HG03378 (cell line): ENCODE results near the gene NRF1.
"Not testable (repeated sequence)": the region's sequence is repeated elsewhere in the genome, so short reads cannot be mapped to it uniquely, and the experiment has no call there.

Source experiments
- ATAC-seq: cut with Tn5 transposase; IDR thresholded peaks from one replicate; pipeline ENCODE4 v1.9.1; 2021; ENCODE audit warnings: mild to moderate bottlenecking, moderate library complexity; ENCODE audit not compliant: unreplicated experiment

Gene NRF1

DNA sequence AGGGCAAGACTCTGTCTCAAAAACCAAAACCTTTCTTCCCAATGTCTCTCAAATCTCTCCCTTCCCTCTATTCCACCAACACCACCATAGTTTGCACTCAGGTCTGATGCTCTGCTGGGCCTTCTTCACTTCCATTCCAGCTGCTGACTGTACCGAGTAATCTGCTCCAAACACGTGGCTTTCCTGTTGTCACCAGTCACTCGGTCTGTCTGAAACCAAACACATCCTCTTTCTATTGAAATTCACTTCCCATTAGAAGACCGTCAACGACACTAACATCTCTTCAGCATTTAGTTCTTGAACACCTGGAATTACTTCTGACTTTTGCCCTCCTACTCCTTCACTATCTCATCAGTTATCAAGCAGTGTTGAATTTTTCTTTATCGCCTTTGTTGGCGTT lies 4.7 kb upstream of the NRF1 start:
- ATAC-seq: no peak

DNA sequence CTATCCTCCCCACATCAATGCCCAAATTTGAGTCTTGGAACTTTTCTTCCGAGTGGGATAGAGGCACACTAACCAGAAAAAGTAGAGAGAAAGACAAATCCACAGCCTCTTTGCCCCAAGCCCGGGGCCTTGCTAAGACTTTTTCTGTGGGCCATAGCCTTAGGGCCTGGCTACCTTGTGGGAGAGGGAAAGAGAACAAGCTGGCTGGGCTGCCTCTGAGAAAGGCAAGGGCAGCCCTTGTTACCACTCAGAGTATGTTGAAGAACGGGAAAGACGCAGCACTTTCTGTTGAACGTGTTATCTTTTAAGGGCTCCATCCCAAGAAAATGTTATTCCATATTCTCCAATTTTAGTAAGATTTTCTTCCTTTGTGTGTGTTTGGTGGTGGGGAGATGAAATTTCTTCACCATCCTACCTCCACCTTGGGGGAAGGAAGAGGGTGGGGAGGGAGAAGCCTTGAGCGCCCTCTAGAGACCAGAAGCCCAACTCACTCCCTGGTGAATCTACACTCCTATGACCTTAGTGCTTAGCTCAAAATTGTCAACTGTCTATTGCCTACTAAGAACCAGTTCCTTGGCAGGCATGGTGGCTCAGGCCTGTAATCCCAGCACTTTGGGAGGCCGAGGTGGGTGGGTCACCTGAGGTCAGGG lies 3.9 kb upstream of the NRF1 start:
- ATAC-seq: no peak

GRCh38 chr7:129609666-129610065 lies 1.9 kb upstream of the NRF1 start:
- ATAC-seq: no peak

- no peak for ATAC-seq
These were observed 743 bp upstream of the NRF1 start for GRCh38 chr7:129610709-129611245.

DNA sequence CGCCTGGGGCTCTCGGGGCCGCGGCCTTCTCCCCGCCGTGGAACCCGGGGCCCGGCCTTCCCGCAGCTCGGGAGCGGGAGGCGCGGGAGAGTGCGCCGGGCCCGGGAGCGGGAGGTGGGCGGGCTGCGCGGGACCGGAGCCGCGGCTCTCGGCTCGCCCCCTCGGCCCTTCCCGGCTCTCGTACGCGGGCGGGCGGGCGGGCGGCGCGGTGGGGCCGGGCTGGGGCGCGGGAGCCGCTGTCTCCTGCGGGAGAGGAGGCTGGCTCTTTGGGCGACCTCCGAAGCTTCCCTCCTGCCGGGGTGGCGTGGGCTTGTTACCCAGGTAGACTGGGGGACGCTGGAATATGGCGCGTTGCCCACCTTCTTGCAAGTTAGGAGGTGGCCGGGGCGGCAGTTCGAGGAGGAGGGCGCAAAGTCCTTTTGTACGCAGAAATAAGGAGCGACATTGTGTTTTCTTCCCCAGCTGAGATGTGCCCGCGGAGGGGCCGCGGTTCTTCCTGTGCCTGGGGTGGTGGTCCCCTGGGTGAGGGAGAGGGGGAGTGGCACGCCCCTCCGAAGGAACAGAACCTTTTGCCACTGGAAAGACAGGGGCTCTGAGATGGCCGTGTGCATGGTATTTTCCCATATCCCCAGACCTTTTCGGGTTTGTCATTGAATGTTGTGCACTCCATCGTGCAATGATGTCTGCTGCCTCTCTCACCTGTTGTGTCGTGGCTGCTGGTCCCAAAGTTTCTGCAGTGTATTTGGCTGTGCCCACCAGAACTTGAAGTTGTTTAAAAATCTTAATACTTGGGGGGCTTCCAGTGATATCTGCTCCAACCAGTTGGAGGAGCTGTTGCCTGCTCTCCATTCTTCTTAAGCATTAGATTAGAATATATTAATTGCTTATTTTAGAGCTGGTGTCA lies 844 bp downstream of the NRF1 start:
- no peak for ATAC-seq

- ATAC-seq: no peak
These were observed 1.5 kb downstream of the NRF1 start for GRCh38 chr7:129613016-129613337.

GRCh38 chr7:129615018-129615417 lies 3.5 kb downstream of the NRF1 start:
- ATAC-seq: peak; percentile 67

GRCh38 chr7:129616530-129616929 lies 5.0 kb downstream of the NRF1 start:
- no peak for ATAC-seq

DNA sequence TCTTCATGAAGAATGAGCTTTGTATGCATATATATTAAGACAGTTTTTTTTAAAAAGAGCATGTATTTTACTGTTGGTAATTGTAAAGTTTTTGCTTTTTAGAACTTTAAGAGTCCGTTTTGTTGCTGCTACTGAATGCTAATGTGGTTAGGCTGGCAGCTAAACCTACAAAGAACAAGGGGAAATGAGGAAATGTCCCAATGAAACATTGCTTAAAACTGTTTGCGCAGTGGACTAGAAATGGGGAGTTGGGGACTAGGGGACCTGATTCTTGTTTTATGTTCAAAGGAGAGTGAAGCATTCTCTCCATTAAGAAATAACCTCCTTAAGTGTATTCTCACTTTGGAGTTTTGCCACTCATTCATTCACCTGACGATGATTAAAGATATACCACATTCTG lies 5.7 kb downstream of the NRF1 start:
- no peak for ATAC-seq

- ATAC-seq: no peak
These were observed 6.1 kb downstream of the NRF1 start for GRCh38 chr7:129617652-129618051.

- no peak for ATAC-seq
These were observed 15.4 kb downstream of the NRF1 start for GRCh38 chr7:129626896-129627295.

- ATAC-seq: no peak
These were observed 18.8 kb downstream of the NRF1 start for GRCh38 chr7:129630341-129630740.

DNA sequence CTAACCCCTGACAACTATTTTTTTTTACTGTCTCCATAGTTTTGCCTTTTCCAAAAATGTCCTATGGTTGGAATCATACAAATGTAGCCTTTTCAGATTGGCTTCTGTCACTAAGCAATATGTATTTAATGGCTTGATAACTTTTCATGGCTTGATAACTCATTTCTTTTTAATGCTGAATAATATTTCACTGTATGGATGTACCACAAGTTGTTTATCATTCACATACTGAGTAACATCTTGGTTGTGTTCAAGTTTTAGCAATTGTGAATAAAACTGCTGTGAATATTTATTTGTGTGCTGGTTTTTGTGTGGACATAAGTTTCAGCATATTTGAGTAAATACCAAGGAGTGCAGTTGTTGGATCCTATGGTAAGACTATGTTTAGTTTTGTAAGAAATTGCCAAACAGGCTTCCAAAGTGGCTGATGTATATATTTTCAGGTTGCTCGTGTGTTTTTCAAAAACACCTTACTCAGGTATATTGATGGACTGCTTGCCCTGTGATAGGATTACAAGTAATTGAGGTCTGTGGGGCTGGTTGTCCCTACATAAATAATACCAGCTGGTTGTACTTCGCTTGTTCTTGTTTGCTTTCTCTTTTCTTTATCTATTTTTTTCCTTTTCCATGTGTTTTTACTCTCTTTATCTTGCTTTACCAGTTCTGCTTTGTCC lies 23.0 kb downstream of the NRF1 start:
- ATAC-seq: no peak

GRCh38 chr7:129635300-129636029 lies 23.9 kb downstream of the NRF1 start:
- ATAC-seq: peak; percentile 69

- not testable (repeated sequence) for ATAC-seq
These were observed 24.6 kb downstream of the NRF1 start for GRCh38 chr7:129636030-129636550.

- no peak for ATAC-seq
These were observed 25.1 kb downstream of the NRF1 start for GRCh38 chr7:129636641-129637040.

- no peak for ATAC-seq
These were observed 28.9 kb downstream of the NRF1 start for GRCh38 chr7:129640400-129640799.

DNA sequence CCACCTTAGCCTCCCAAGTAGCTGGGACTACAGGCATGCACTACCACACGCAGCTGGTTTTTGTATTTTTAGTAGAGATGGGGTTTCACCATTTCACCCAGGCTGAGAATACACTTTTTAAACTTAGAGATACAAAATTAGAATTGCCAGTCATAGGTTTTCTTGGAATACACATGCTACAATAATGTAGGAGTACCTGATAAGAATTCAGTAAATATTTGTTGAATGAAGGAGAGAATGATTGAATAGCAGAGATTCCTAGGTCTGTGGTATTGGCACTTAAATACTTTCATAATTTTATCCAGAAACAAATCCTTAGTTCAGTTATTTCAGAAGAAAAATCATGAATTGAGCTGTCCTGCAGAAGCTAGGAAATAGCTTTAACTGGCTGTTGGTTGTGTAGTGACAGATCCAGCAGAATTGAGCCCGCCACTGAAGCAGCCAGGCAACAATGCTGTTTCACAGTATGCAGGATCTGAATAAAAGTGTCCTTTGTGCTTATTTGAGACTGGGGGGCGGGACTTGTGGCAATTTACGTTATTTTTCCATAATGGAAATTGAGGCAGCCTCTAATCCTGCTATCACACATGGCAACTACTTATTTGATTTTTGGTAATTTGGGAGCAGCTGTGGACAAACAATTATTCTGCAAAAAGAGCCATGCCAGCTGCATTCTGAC lies 31.5 kb downstream of the NRF1 start:
- ATAC-seq: no peak

DNA sequence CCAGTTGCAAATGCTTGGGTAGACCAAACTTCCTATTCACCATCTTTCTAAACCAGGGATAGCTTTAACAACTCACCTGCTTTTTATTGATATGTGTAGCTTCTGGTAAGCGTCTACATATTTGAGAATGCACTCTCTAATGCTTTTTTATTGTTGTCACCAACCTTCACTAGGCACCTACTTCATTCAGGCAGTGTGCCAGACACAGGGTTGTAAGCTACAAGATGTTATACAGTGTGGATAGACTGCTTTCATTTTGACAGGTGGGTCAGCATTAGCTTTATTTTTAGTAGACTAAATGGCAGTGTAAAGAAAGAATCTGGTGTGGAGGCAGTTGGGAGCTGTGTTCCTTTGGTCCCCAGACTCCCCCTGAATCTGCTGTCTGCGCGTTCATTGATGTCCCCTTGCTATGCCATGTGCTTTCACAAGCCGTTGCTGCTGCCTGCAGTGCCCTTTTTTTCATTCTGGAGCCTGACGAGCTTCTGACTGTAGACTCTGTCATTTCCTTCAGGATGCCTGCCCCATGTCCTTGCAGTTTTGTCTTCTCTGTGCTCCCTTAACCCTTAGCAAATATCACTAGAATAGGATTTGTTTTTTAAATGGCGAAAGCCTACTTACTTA lies 32.1 kb downstream of the NRF1 start:
- ATAC-seq: no peak
